GM21717 (cell line): ENCODE results near the gene ARHGEF37.
"Not testable (repeated sequence)": the region's sequence is repeated elsewhere in the genome, so short reads cannot be mapped to it uniquely, and the experiment has no call there.

Experiments
- ATAC-seq: cut with Tn5 transposase; IDR thresholded peaks from one replicate; pipeline ENCODE4 v1.9.1; 2021; ENCODE audit warnings: mild to moderate bottlenecking, moderate library complexity; ENCODE audit not compliant: unreplicated experiment

Gene ARHGEF37

GRCh38 chr5:149645236-149645635 is 63.9 kb downstream of the ARHGEF37 start:
- no peak for ATAC-seq

GRCh38 chr5:149645725-149646124 is 64.4 kb downstream of the ARHGEF37 start:
- ATAC-seq = no peak

- ATAC-seq = no peak
Measured at GRCh38 chr5:149646564-149646963, 65.3 kb downstream of the ARHGEF37 start.

DNA sequence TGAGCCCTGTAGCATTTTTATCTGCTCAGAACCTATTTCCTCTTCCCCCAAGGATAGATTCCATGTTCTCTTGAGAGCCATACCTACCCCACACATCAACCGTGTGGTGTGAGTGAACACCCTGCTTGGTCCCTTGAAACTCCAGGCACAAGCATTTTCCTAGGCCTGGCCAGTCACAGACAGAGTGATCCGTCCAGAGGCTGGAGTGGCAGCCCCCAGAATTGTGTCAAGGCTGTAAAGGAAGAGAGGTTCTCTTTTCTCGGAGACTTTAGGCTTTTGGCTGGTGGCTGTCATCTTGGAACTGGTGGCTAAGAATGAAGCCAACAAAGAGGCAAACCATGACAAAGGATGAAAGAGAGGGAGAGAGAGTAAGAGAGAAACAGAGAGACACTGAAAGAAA is 66.0 kb downstream of the ARHGEF37 start:
- ATAC-seq = no peak

DNA sequence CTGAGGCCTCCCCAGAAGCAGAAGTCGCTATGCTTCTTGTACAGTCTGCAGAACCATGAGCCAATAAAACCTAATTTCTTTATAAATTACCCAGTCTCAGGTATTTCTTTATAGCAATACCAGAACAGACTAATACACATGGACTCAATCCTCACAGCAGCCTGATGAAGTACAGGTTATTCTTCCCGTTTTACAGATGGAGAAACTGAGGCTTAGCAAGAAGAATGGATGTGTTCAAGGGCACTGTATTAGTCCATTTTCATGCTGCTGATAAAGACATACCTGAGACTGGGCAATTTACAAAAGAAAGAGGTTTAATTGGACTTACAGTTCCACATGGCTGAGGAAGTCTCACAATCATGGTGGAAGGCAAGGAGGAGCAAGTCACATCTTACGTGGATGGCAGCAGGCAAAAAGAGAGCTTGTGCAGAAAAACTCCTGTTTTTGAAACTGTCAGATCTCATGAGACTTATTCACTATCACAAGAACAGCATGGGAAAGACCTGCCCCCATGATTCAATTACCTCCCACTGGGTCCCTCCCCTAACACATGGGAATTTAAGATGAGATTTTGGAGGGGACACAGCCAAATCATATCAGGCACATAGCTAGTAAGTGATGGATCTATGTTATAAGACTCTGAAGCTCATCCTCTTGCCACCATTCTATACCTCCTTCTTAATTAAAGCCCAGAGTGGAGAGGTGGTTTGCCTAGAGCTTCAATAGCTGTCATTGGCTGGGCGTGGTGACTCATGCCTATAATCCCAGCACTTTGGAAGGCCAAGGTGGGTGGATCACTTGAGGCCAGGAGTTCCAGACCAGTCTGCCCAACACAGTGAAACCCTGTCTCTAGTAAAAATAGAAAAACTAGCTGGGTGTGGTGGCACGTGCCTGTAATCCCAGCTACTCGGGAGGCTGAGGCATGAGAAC is 67.4 kb downstream of the ARHGEF37 start:
- ATAC-seq = not testable (repeated sequence)

DNA sequence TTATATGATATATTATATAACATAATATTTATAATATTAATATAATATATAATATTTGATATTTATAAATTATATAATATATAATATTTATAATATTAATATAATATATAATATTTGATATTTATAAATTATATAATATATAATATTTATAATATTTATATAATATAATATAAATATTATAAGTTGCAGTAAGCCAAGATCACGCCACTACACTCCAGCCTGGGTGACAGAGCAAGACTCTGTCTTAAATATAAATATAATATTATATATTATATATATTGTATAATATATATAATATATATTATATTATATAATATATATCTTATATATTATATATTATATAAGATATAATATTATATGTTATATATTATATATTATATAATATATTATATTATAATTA is 68.4 kb downstream of the ARHGEF37 start:
- not testable (repeated sequence) for ATAC-seq

GRCh38 chr5:149651686-149652085 is 70.4 kb downstream of the ARHGEF37 start:
- ATAC-seq = no peak

DNA sequence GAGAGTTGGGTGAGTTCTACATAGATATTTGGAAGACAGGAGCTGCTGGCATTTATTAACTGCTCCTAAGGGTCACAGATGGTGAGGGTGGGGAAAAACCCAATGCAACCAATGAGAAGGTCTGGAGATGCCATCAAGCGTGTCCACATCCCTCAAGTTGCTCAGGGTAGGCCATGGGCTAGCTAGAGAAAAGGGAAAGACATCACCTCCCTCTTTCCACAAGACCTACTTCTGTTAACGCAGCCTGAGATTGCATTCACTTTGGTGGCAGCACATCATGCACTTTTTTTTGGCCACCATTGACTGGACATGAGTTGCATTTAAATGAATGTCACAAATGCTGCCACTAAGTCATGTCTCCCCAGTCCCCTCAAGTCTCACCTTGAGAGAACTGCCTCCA is 71.4 kb downstream of the ARHGEF37 start:
- no peak for ATAC-seq

DNA sequence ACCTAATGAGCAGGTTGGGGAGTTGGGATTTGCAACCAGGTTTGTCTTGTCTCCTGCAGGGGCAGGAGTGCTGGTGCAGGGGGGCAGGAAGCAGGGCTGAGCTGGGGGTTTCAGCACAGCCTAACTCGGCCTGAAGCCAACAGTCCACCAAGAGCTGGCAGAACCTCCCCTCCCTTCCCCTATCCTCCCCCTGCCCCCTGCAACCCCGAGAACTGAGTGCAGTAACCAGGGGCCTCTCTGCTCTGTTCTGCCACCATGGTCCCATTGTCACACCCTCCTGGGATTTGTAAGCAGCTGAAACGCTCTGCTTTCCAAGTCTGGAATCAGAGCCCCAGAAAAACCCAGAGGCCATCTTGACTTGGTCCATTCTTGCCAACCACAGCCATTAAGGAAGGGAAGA is 72.9 kb downstream of the ARHGEF37 start:
- ATAC-seq = no peak

DNA sequence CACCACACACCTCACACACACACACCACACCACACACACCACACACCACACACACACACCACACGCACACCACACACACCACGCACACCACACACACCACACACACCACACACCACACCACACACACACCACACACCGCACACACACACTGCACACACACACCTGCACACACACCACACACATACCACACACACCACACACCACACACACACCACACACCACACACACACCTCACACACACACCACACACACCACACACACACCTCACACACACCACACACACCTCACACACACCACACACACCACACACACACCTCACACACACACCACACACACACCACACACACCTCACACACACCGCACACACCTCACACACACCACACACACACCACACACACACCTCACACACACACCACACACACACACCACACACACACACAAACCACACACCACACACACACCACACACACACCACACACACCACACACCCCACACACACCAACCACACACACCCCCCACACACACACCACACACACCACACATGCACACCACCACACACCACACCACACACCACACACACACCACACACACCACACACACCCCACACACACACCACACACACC is 73.7 kb downstream of the ARHGEF37 start:
- ATAC-seq = no peak

DNA sequence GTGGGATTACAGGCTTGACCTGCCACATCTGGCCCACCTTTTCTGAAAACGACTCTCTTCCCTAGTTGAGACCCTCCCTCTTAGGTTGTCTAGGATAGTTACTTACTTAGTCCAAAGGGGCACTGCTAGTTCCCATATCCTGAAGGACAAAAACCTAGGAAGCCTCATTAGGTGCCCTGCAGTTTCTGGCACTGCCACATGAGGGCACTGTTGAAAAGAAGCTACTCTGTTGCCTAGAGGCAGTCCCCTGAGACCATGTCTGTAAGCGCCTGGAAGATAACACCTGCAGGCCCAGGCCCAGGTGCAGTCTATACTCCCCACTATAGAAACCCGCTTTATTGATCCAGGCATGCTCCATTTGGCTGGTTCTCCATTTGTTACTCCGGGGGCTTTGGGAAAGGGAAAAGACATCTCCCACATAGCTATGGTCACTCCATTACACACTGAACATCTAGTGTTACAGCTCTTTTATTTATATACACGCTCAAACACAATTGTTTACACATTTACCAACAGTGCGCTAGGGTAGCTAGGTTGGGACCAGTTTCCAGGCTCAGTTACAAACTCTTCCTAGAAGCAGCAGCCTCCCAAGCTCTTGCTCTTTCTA is 75.4 kb downstream of the ARHGEF37 start:
- no peak for ATAC-seq

DNA sequence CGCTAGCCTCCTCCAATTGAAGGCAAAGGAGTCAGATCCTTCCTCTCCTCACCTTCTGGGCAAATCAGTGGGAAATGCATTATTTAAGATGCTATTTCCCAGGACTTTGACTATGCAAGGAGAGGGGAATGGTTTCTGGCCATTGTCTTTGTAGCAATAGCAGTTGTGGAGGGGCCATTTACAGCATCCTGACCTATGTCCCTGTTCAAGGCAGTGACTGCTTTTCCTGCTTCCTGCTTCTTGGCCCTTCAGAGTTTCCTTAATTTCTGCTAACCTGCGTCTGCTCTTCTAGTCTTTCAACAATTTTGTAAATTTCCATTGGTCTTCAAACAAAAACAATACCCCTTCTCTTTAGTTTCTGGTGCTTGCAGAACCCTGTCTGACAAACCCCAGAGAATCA is 76.0 kb downstream of the ARHGEF37 start:
- no peak for ATAC-seq

DNA sequence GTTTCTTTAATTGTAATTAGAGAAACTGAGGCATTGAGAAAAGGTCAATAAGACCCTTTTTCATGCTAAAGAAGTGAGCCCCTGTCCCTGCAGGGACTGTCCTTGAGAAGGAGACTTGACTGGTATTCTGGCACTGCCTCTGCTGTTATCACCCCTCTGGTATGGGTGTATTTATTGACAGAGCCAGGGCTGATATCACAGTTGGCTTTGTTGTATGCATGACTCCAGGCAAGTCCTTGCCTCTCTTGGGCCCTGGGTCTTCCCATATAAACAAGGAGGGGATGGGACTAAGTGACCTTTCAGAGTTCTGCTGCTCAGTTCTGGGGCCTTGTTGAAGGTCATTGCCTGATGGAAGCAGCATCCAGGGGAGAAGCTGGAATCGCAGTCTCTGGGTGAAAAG is 77.0 kb downstream of the ARHGEF37 start:
- ATAC-seq = no peak

DNA sequence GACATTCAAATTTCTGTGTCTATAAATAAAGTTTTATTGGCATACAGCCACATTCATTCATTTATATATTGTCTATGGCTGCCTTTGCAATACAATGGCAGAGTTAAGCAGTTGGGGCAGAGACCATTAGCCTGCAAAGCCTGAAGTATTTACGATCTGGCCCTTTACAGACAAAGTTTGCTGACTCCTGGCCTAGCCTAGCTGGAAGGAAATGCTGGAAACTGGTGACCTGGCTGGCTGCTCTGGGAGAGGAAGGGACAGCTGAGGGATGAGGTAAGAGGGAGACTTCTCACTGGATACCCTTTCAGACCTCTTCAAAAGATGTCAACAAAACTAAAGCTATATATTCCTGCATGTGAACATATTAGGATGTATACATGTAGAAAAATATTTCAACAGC is 82.8 kb downstream of the ARHGEF37 start:
- no peak for ATAC-seq

- no peak for ATAC-seq
Measured at GRCh38 chr5:149664666-149665415, 83.5 kb downstream of the ARHGEF37 start.

DNA sequence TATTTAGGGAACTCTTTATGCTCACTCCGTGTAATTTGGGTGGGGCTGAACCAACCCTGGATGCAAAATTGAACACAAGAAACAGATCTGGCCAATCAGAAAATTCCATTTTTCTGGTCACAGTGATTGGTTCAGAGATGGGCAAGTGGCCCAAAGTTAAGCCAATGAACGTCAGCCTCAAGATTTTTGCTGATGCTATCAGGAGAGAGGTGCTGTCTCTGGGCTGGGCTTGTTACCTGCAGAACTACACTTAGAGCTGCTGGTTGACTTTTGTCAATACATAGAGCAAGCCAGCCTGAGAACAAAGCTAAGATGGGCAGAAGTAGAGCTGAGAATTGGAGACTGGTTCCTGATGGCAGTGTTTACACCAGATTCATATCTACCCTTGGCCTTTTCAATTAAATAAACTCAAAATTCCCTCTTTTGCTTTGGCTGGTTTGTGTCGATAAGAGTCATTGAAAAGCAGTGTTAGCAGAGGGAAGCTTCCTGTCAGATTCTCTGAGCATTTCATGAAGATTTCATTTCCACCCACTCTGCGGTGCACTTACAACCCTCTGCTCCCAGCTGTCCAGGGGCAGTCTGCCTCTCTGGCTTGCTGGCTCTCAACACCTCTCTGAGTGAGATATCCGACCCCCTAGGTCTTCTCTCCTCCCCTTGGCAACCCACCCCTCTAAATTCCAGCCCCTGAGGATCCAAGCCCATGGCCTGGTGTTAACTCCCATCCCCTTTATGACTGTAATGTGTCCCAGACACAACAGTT is 84.3 kb downstream of the ARHGEF37 start:
- ATAC-seq = no peak

DNA sequence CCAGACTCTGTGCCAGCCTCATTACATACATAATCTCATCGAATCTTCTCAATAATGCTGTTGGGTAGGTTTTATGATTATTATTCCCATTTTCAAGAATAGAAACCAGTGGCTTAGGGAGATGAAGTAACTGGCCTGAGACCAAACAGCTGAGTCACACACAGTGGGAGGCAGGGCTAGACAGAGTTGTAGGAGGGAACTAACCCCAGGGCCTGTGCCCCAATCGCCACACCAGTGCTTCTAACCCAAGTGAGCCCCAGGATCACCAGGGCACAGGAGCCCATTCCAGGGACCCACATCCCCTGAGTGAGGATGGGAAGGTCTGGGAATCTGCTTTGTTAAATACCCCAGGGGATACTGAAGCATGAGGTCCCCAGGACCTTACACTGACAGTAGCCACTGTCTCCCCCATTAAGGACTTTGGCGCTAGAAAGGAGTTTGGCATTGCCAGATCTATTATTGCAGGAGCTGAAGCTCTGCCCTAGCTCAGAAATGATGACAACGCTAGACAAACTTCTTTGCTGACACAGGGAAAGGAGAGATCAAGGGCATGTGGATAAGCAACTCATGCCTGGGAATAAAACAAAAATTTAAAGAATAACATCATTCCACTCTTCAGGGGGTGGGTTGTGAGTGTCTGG is 85.0 kb downstream of the ARHGEF37 start:
- no peak for ATAC-seq

GRCh38 chr5:149667084-149667828 is 86.0 kb downstream of the ARHGEF37 start:
- no peak for ATAC-seq

DNA sequence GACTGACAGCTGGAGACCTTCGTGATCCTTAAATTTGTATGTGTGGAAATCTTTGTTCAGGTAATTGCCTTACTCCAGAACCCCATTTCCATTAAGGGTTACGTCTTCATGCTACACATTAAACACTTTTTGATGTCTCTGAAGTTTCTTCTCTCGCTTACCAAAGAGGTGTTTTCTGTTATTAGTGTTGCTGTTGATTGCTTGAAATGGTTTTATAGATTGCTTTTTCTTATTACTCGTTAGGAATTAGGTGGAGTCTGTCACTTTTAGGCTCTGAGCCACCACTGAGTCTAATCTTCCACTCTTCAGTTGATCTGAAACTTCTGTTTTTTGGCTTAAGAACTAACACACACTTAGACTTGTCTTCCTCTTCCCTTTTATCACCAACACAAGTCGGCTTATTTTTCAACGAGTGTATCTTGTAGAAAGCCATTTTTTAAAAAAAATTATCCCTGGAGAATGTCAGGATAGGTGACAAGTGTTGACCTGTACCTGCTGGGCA is 86.6 kb downstream of the ARHGEF37 start:
- no peak for ATAC-seq
